H9 (cell line): ENCODE results near the gene SLC16A14. TPM values are rescaled to one million over a fixed set of nuclear protein-coding genes. Genes with fewer than 3 reads are reported as not detected.

Experiments
- DNase-seq: peaks from one replicate; pipeline ENCODE4 v3.0.0-alpha.2; 2017
- H2AFZ ChIP-seq: one replicate; pipeline ENCODE4 v1.6.1; 2013; ENCODE audit warnings: mild to moderate bottlenecking, low read length, control low read depth, moderate library complexity
- H2AK5ac ChIP-seq: 2 replicates; pipeline ENCODE4 v1.6.1; 2013; ENCODE audit warnings: low read length, control low read depth, mixed read lengths; ENCODE audit not compliant: insufficient read length
- H2BK120ac ChIP-seq: one replicate; pipeline ENCODE4 v1.6.1; 2013; ENCODE audit warnings: low read depth, mild to moderate bottlenecking, low read length, control low read depth, inconsistent platforms; ENCODE audit not compliant: poor library complexity, severe bottlenecking
- H2BK12ac ChIP-seq: 2 replicates; pipeline ENCODE4 v1.6.1; 2013; ENCODE audit warnings: low read length, control low read depth, mixed read lengths, low read depth; ENCODE audit not compliant: insufficient read length
- H2BK15ac ChIP-seq: 2 replicates; pipeline ENCODE4 v1.6.1; 2013; ENCODE audit warnings: low read depth, low read length, control low read depth
- H2BK20ac ChIP-seq: one replicate; pipeline ENCODE4 v1.6.1; 2013; ENCODE audit warnings: low read depth, mild to moderate bottlenecking, low read length, control low read depth, inconsistent platforms; ENCODE audit not compliant: poor library complexity, severe bottlenecking
- H2BK5ac ChIP-seq: 2 replicates; pipeline ENCODE4 v1.6.1; 2013; ENCODE audit warnings: low read length, control low read depth, mixed read lengths; ENCODE audit not compliant: insufficient read length
- H3K14ac ChIP-seq: 2 replicates; pipeline ENCODE4 v1.6.1; 2013; ENCODE audit warnings: low read length, control low read depth; ENCODE audit not compliant: insufficient read depth
- H3K18ac ChIP-seq: 2 replicates; pipeline ENCODE4 v1.6.1; 2013; ENCODE audit warnings: low read depth, mild to moderate bottlenecking, mixed read lengths, low read length, control low read depth; ENCODE audit not compliant: insufficient read length
- H3K23ac ChIP-seq: 2 replicates; pipeline ENCODE4 v1.6.1; 2013; ENCODE audit warnings: low read length, control low read depth, mixed read lengths, low read depth; ENCODE audit not compliant: insufficient read length
- H3K23me2 ChIP-seq: 2 replicates; pipeline ENCODE4 v1.6.1; 2013; ENCODE audit warnings: low read depth, mild to moderate bottlenecking, mixed read lengths, low read length, control low read depth; ENCODE audit not compliant: insufficient read length, poor library complexity, severe bottlenecking
- H3K27ac ChIP-seq: 2 replicates; pipeline ENCODE4 v1.5.1; 2013; ENCODE audit warnings: low read length, control low read depth, mixed read lengths, low read depth; ENCODE audit not compliant: insufficient read length
- H3K27me3 ChIP-seq: 2 replicates; pipeline ENCODE4 v1.6.1; 2013; ENCODE audit warnings: low read length, control low read depth, inconsistent platforms; ENCODE audit not compliant: insufficient read depth
- H3K4ac ChIP-seq: 2 replicates; pipeline ENCODE4 v1.6.1; 2013; ENCODE audit warnings: low read depth, mild to moderate bottlenecking, control low read depth, inconsistent platforms, low read length, moderate library complexity
- H3K4me1 ChIP-seq: 2 replicates; pipeline ENCODE4 v1.6.1; 2013; ENCODE audit warnings: low read length, control low read depth, inconsistent platforms; ENCODE audit not compliant: insufficient read depth
- H3K4me2 ChIP-seq: 2 replicates; pipeline ENCODE4 v1.6.1; 2013; ENCODE audit warnings: low read length, control low read depth, mixed read lengths; ENCODE audit not compliant: insufficient read length, insufficient read depth
- H3K56ac ChIP-seq: 2 replicates; pipeline ENCODE4 v1.6.1; 2013; ENCODE audit warnings: low read depth, mild to moderate bottlenecking, mixed read lengths, low read length, control low read depth; ENCODE audit not compliant: insufficient read length
- H3K79me1 ChIP-seq: 2 replicates; pipeline ENCODE4 v1.6.1; 2013; ENCODE audit warnings: low read depth, mild to moderate bottlenecking, moderate library complexity, low read length, control low read depth, inconsistent platforms; ENCODE audit not compliant: insufficient read depth, poor library complexity, severe bottlenecking
- H3K79me2 ChIP-seq: 2 replicates; pipeline ENCODE4 v1.6.1; 2013; ENCODE audit warnings: low read length, control low read depth, inconsistent platforms; ENCODE audit not compliant: insufficient read depth
- H3K9ac ChIP-seq: 2 replicates; pipeline ENCODE4 v1.6.1; 2013; ENCODE audit warnings: low read length, control low read depth, mixed read lengths; ENCODE audit not compliant: insufficient read length; ENCODE audit errors: extremely low read depth
- H3K9me3 ChIP-seq: one replicate; pipeline ENCODE4 v1.6.1; 2013; ENCODE audit warnings: low read depth, low read length, inconsistent platforms; ENCODE audit not compliant: control insufficient read depth
- H3T11ph ChIP-seq: one replicate; pipeline ENCODE4 v1.6.1; 2013; ENCODE audit warnings: mild to moderate bottlenecking, low read length, control low read depth, inconsistent platforms
- H4K20me1 ChIP-seq: one replicate; pipeline ENCODE4 v1.6.1; 2013; ENCODE audit not compliant: control insufficient read depth, insufficient read length, insufficient read depth
- H4K5ac ChIP-seq: 2 replicates; pipeline ENCODE4 v1.6.1; 2013; ENCODE audit warnings: low read depth, mild to moderate bottlenecking, mixed read lengths, low read length, control low read depth; ENCODE audit not compliant: insufficient read length
- H4K8ac ChIP-seq: replicated peaks from 2 replicates; pipeline ENCODE4 v1.6.1; 2013; ENCODE audit warnings: low read length, control low read depth, mixed read lengths, low read depth; ENCODE audit not compliant: insufficient read length
- H4K91ac ChIP-seq: 2 replicates; pipeline ENCODE4 v1.6.1; 2013; ENCODE audit warnings: low read depth, mild to moderate bottlenecking, moderate library complexity, mixed read lengths, low read length, control low read depth; ENCODE audit not compliant: insufficient read length
- H3K27ac Mint-ChIP-seq, 3 experiments: 2 replicates in 2 of 3; 3 replicates in 1 of 3; pipeline ENCODE4 v1.8.0; 2020 to 2021; ENCODE audit warnings: mixed read lengths in 3 of 3, mild to moderate bottlenecking in 1 of 3, moderate library complexity in 1 of 3
- H3K27me3 Mint-ChIP-seq: 2 replicates; pipeline ENCODE4 v1.8.0; 2021; ENCODE audit warnings: low read depth, mild to moderate bottlenecking, moderate library complexity, mixed read lengths
- H3K36me3 Mint-ChIP-seq, 3 experiments: 2 replicates in 2 of 3; 3 replicates in 1 of 3; pipeline ENCODE4 v1.8.0; 2020 to 2021; ENCODE audit warnings: low read depth in 3 of 3, mixed read lengths in 3 of 3; ENCODE audit not compliant: insufficient read depth in 1 of 3
- H3K4me1 Mint-ChIP-seq, 2 experiments: 2 replicates each; pipeline ENCODE4 v1.8.0; 2020; ENCODE audit warnings: mixed read lengths in 2 of 2
- H3K4me3 Mint-ChIP-seq, 2 experiments: 2 replicates in 1 of 2; 3 replicates in 1 of 2; pipeline ENCODE4 v1.8.0; 2020 to 2021; ENCODE audit warnings: mild to moderate bottlenecking in 2 of 2, mixed read lengths in 2 of 2, moderate library complexity in 1 of 2
- H3K9me3 Mint-ChIP-seq, 2 experiments: 2 replicates in 1 of 2; 3 replicates in 1 of 2; pipeline ENCODE4 v1.8.0; 2020; ENCODE audit warnings: mild to moderate bottlenecking in 2 of 2, mixed read lengths in 2 of 2, moderate library complexity in 1 of 2
- CTCF ChIP-seq: fragments of 200-600 bp; sonication (generic); conservative IDR thresholded peaks from 3 replicates; pipeline ENCODE4 v1.8.0; 2021; ENCODE audit warnings: antibody characterized with exemption, mild to moderate bottlenecking
- WGBS: extraction: QIAGEN DNeasy Blood & Tissue Kit; methylation state at CpG from one replicate; pipeline ENCODE4 v1.1.7; 2013; ENCODE audit warnings: missing lambda C conversion rate, low lambda C conversion rate, mixed read lengths; ENCODE audit not compliant: insufficient read length; ENCODE audit errors: extremely low coverage; 5-methylcytosine and 5-hydroxymethylcytosine counted together
- total RNA-seq: library from RNA; stranded (reverse); gene quantifications from 2 replicates; pipeline ENCODE4 v1.2.1, GENCODE V29; 2021

SLC16A14 gene
- total RNA-seq, 1 experiment from 2014 or later, result 0.61 TPM

GRCh38 chr2:230010501-230010900, 58.2 kb downstream of the SLC16A14 start:
- no peak overlapping the region for H3K27ac Mint-ChIP-seq
- no peak overlapping the region for H3K27ac ChIP-seq

More at GRCh38 chr2:230010501-230010900, 58.2 kb downstream of the SLC16A14 start:
- no peak for DNase-seq
- Histone ChIP-seq H2BK20ac (no peak overlapping the region), H2AK5ac (no peak overlapping the region), H3T11ph (no peak overlapping the region), H3K23ac (no peak overlapping the region), H3K23me2 (no peaks in the 10 kb centered on the region), H3K79me1 (no peaks in the 10 kb centered on the region), H4K5ac (no peak overlapping the region), H2AFZ (no peak overlapping the region), H3K56ac (no peak overlapping the region), H3K14ac (no peak overlapping the region), H2BK12ac (no peak overlapping the region), H4K8ac (no peak overlapping the region), H2BK5ac (no peak overlapping the region), H3K4me1 (no peaks in the 10 kb centered on the region), H4K91ac (no peak overlapping the region), H3K4me2 (no peak overlapping the region), H3K27me3 (no peaks in the 10 kb centered on the region), H3K4ac (no peak overlapping the region), H3K18ac (no peak overlapping the region), H3K79me2 (no peaks in the 10 kb centered on the region; the same call in 1 of the 2 replicates), H4K20me1 (no peaks in the 10 kb centered on the region), H2BK15ac (no peak overlapping the region), H2BK120ac (no peak overlapping the region), H3K9ac (no peak overlapping the region), H3K9me3 (no peaks in the 10 kb centered on the region)
- H3K27me3 Mint-ChIP-seq, result no peaks in the 10 kb centered on the region
- peaks cover 0 to 4% of the 10 kb centered on the region in 2 experiments; a peak in 1 of 5 replicates for H3K9me3 Mint-ChIP-seq
- no CpG with 5 or more reads among the region's 6 CpGs for WGBS
- H3K4me3 Mint-ChIP-seq, result no peak overlapping the region
- peaks cover 0 to 5% (median 3%) of the 10 kb centered on the region in 3 experiments; a peak in 6 of 7 replicates for H3K36me3 Mint-ChIP-seq
- TF ChIP-seq CTCF, result no peak
- H3K4me1 Mint-ChIP-seq, result no peaks in the 10 kb centered on the region
